A549 (cell line): ENCODE results near the gene RMC1. TPM values are rescaled to one million over a fixed set of nuclear protein-coding genes. Genes with fewer than 3 reads are reported as not detected.

Source experiments
- ATAC-seq, 2 experiments: fragments of 200-7000 bp in 1 of 2; fragments of >200 bp in 1 of 2; cut with Nextera tagmentation in 1 of 2; cut with Tn5 transposase in 1 of 2; 3 replicates each; pipeline versions ENCODE4 v1.8.0 to v1.9.1; 2018 to 2020; ENCODE audit warnings: mild to moderate bottlenecking in 1 of 2, moderate library complexity in 1 of 2
- CTCF ChIA-PET: fragments of 300-600 bp; sonication (Branson Sonifier 250); formaldehyde crosslinking; extraction: SDS; loops from one replicate; lab custom pipeline; 2021; ENCODE audit warnings: antibody characterized with exemption, inconsistent platforms; lab: Yijun Ruan, JAX
- POLR2A ChIA-PET: fragments of 350-600 bp; formaldehyde crosslinking; extraction: SDS; loops from one replicate; lab custom pipeline; 2021; ENCODE audit warnings: antibody characterized with exemption, inconsistent platforms; lab: Yijun Ruan, JAX
- DNase-seq, 2 experiments: peaks; one replicate each; pipeline versions ENCODE4 v3.0.0 to v3.0.0-alpha.2; 2011 to 2016; ENCODE audit warnings: low read depth in 1 of 2, low spot score in 1 of 2
- FAIRE-seq: peaks from 2 replicates; lab custom pipeline; 2011; peaks lifted over from hg19 to GRCh38; lab: Jason Lieb, UNC
- H3K27ac ChIP-seq, 2 experiments: fragments of >200 bp; sonication (Bioruptor Twin); formaldehyde crosslinking; 3 replicates each; pipeline ENCODE4 v1.5.1; 2016 to 2017
- H3K4me1 ChIP-seq: fragments of >200 bp; sonication (Bioruptor Twin); formaldehyde crosslinking; 3 replicates; pipeline ENCODE4 v1.6.1; 2016
- H3K4me2 ChIP-seq: fragments of >200 bp; sonication (Bioruptor Twin); formaldehyde crosslinking; 3 replicates; pipeline ENCODE4 v1.6.1; 2016
- H3K4me3 ChIP-seq: fragments of >200 bp; sonication (Bioruptor Twin); formaldehyde crosslinking; 3 replicates; pipeline ENCODE4 v1.5.1; 2016
- H3K9me3 ChIP-seq: fragments of >200 bp; sonication (Bioruptor Twin); formaldehyde crosslinking; 3 replicates; pipeline ENCODE4 v1.6.1; 2016
- BCL3 ChIP-seq: fragments of >200 bp; sonication (Bioruptor Twin); formaldehyde crosslinking; IDR thresholded peaks from 3 replicates; pipeline ENCODE4 v1.6.1; 2016
- CBX8 ChIP-seq: fragments of 200-600 bp; sonication (generic); IDR thresholded peaks from 2 replicates; pipeline ENCODE4 v1.6.1; 2016
- E2F6 ChIP-seq: IDR thresholded peaks from 2 replicates; pipeline ENCODE4 v1.6.1; 2012; ENCODE audit warnings: low read depth, borderline replicate concordance
- EHF ChIP-seq: fragments of 250-450 bp; sonication (Bioruptor Pico); IDR thresholded peaks from 2 replicates; pipeline ENCODE4 v1.5.0; 2020; ENCODE audit warnings: mild to moderate bottlenecking
- ESRRA ChIP-seq: fragments of 150-350 bp; IDR thresholded peaks from 2 replicates; pipeline ENCODE4 v1.6.1; 2014; ENCODE audit warnings: mild to moderate bottlenecking, low read length, borderline replicate concordance
- FOSB ChIP-seq: fragments of 250-450 bp; sonication (Bioruptor Pico); IDR thresholded peaks from 2 replicates; pipeline ENCODE4 v1.5.0; 2020; ENCODE audit warnings: mild to moderate bottlenecking, moderate library complexity
- FOSL2 ChIP-seq, 2 experiments: fragments of 450-650 bp in 1 of 2; fragments of >200 bp in 1 of 2; sonication (Bioruptor Twin) in 1 of 2; formaldehyde crosslinking; IDR thresholded peaks; 2 replicates each; pipeline versions ENCODE4 v1.5.0 to v1.6.1; 2016 to 2020; ENCODE audit warnings: mild to moderate bottlenecking in 1 of 2, moderate library complexity in 1 of 2
- FOXS1 ChIP-seq: fragments of 250-450 bp; sonication (Bioruptor Pico); IDR thresholded peaks from 2 replicates; pipeline ENCODE4 v1.5.0; 2020; ENCODE audit warnings: mild to moderate bottlenecking, moderate library complexity
- HDAC2 ChIP-seq: fragments of 200-600 bp; sonication (generic); IDR thresholded peaks from 2 replicates; pipeline ENCODE4 v1.6.1; 2016
- HES2 ChIP-seq: fragments of >200 bp; sonication (Bioruptor Twin); formaldehyde crosslinking; IDR thresholded peaks from 2 replicates; pipeline ENCODE4 v1.6.1; 2016
- HEYL ChIP-seq: fragments of 250-450 bp; sonication (Bioruptor Pico); IDR thresholded peaks from 2 replicates; pipeline ENCODE4 v1.8.0; 2021; ENCODE audit warnings: mild to moderate bottlenecking, moderate library complexity
- JUN ChIP-seq, 2 experiments: fragments of >200 bp; sonication (Bioruptor Twin); formaldehyde crosslinking; IDR thresholded peaks; 2 replicates in 1 of 2; 3 replicates in 1 of 2; pipeline ENCODE4 v1.6.1; 2016 to 2017
- JUNB ChIP-seq: fragments of >200 bp; sonication (Bioruptor Twin); formaldehyde crosslinking; IDR thresholded peaks from 2 replicates; pipeline ENCODE4 v1.6.1; 2016
- KDM1A ChIP-seq: fragments of 200-600 bp; sonication (generic); IDR thresholded peaks from 2 replicates; pipeline ENCODE4 v1.6.1; 2016; ENCODE audit warnings: low read depth, mild to moderate bottlenecking
- KDM5A ChIP-seq: fragments of 200-600 bp; sonication (generic); IDR thresholded peaks from 2 replicates; pipeline ENCODE4 v1.6.1; 2016; ENCODE audit warnings: antibody characterized with exemption, mild to moderate bottlenecking
- MAX ChIP-seq: IDR thresholded peaks from 2 replicates; pipeline ENCODE4 v1.6.1; 2012
- NFE2L2 ChIP-seq: fragments of 150-350 bp; conservative IDR thresholded peaks from 2 replicates; pipeline ENCODE4 v1.6.1; 2014; ENCODE audit warnings: low read length
- PBX3 ChIP-seq: IDR thresholded peaks from 2 replicates; pipeline ENCODE4 v1.6.1; 2012
- PHF8 ChIP-seq: fragments of 200-600 bp; sonication (generic); IDR thresholded peaks from 2 replicates; pipeline ENCODE4 v1.6.1; 2016; ENCODE audit warnings: low read depth, mild to moderate bottlenecking, antibody characterized with exemption, moderate library complexity, borderline replicate concordance
- RAD21 ChIP-seq, 2 experiments: fragments of >200 bp in 1 of 2; sonication (Bioruptor Twin) in 1 of 2; formaldehyde crosslinking in 1 of 2; IDR thresholded peaks in 1 of 2; conservative IDR thresholded peaks in 1 of 2; 2 replicates in 1 of 2; 3 replicates in 1 of 2; pipeline ENCODE4 v1.6.1; 2012 to 2018; ENCODE audit warnings: inconsistent platforms in 1 of 2
- RCOR1 ChIP-seq: fragments of 150-350 bp; IDR thresholded peaks from 2 replicates; pipeline ENCODE4 v1.6.1; 2014; ENCODE audit warnings: antibody characterized with exemption, low read length, low read depth
- REST ChIP-seq: fragments of 200-600 bp; sonication (generic); IDR thresholded peaks from 2 replicates; pipeline ENCODE4 v1.6.1; 2016; ENCODE audit warnings: antibody characterized with exemption, mild to moderate bottlenecking, moderate library complexity
- RFX5 ChIP-seq: fragments of 450-650 bp; IDR thresholded peaks from 2 replicates; pipeline ENCODE4 v1.7.1; 2014; ENCODE audit warnings: antibody characterized with exemption, mild to moderate bottlenecking, moderate library complexity
- SMC3 ChIP-seq: fragments of >200 bp; sonication (Bioruptor Twin); formaldehyde crosslinking; IDR thresholded peaks from 3 replicates; pipeline ENCODE4 v1.6.1; 2018; ENCODE audit warnings: inconsistent platforms
- ZC3H11A ChIP-seq: fragments of 450-650 bp; IDR thresholded peaks from 2 replicates; pipeline ENCODE4 v1.6.1; 2014; ENCODE audit warnings: antibody characterized with exemption, mild to moderate bottlenecking
- ZNF302 ChIP-seq: fragments of 250-450 bp; sonication (Bioruptor Pico); IDR thresholded peaks from 2 replicates; pipeline ENCODE4 v1.9.0; 2021; ENCODE audit warnings: inconsistent platforms, mild to moderate bottlenecking, moderate library complexity
- WGBS: methylation state at CpG from one replicate; pipeline ENCODE4 v1.1.6; 2017; ENCODE audit errors: missing lambda C conversion rate; 5-methylcytosine and 5-hydroxymethylcytosine counted together
- polyA plus RNA-seq, 4 experiments: library from polyadenylated mRNA; depleted of rRNA in 3 of 4; stranded (reverse); fragments of >200 nt; fragmentation: RNase III in 1 of 4; extraction: RNeasy Plus Mini Kit Qiagen cat#74134 plus additional on column Dnase treatment in 1 of 4; gene quantifications; 2 replicates in 3 of 4; 3 replicates in 1 of 4; pipeline ENCODE4 v1.2.3, GENCODE V29; 2011 to 2017

The RMC1 gene
- polyA plus RNA-seq, 2 of the 4 experiments (the other 2 are of a cell fraction): 15.7 to 17.5 TPM

- no peak for TF ChIP-seq BCL3
- TF ChIP-seq EHF (CRISPR knock-in tag): peak; percentile 11; the same call in 1 of the 2 replicates
- TF ChIP-seq PBX3: no peak
- TF ChIP-seq JUN (IDR thresholded peaks at IDR 0.05): peak; percentile 72 to 79; a peak in 3 of 5 replicates
- TF ChIP-seq ZNF302 (CRISPR knock-in tag): no peak
- TF ChIP-seq RFX5: no peak
- no peak for TF ChIP-seq FOSB (CRISPR knock-in tag)
- TF ChIP-seq PHF8: peak; percentile 71; the same call in 1 of the 2 replicates
- no peak for TF ChIP-seq SMC3
- TF ChIP-seq RAD21 (conservative IDR thresholded peaks at IDR 0.05 in 1 of 2, IDR thresholded peaks at IDR 0.05 in 1 of 2): peak in 1 of 2 experiments; percentile 39; a peak in 2 of 5 replicates
- TF ChIP-seq NFE2L2: no peak
- no peak for TF ChIP-seq FOXS1 (CRISPR knock-in tag)
- no peak for TF ChIP-seq ESRRA
- no peak for TF ChIP-seq HDAC2
- no peak for TF ChIP-seq KDM1A
These were observed at the start of gene RMC1 (continued) for GRCh38 chr18:23503038-23503962.

GRCh38 chr18:23453680-23454058, 49.6 kb upstream of the RMC1 start:
- no peaks in the 10 kb centered on the region for H3K9me3 ChIP-seq
- WGBS: under 1% methylated on average over 10 of the region's 11 CpGs
- POLR2A ChIA-PET: interaction anchor here (0.9 to 1.1 kb wide), 2 partner anchors 11 to 13 kb away, joined by 4 to 5 read pairs; no protein-coding TSS in a partner anchor
- FAIRE-seq: no peak
- peak in 1 of 2 experiments; percentile 31 for DNase-seq
- CTCF ChIA-PET: interaction anchor here (0.5 to 1.3 kb wide), 2 partner anchors 45 to 450 kb away, joined by 3 read pairs; no protein-coding TSS in a partner anchor
- ATAC-seq: peak; percentile 30 to 57
- peaks cover 16% of the 10 kb centered on the region for H3K4me1 ChIP-seq
- peak overlapping the region; percentile 70 for H3K4me3 ChIP-seq
- H3K4me2 ChIP-seq: peak overlapping the region; percentile 80
- TF ChIP-seq HDAC2: no peak
- no peak for TF ChIP-seq E2F6
- TF ChIP-seq REST: no peak
- no peak for TF ChIP-seq RCOR1
- TF ChIP-seq SMC3: no peak
- no peak for TF ChIP-seq FOSL2 (IDR thresholded peaks at IDR 0.05)
- no peak for TF ChIP-seq FOSL2 (CRISPR knock-in tag; IDR thresholded peaks at IDR 0.05)
- TF ChIP-seq JUNB: no peak
- no peak for TF ChIP-seq KDM5A
- TF ChIP-seq CBX8: no peak
- TF ChIP-seq ZC3H11A: no peak
- TF ChIP-seq HES2: no peak
- no peak for TF ChIP-seq MAX
- no peak for TF ChIP-seq HEYL (CRISPR knock-in tag)
- no peak for TF ChIP-seq BCL3
- TF ChIP-seq, all 56 proteins: peak for 0
- peak overlapping the region; percentile 91 to 94 for H3K27ac ChIP-seq
